Activated CD4-positive, CD25-positive, alpha-beta regulatory T cell (primary cell): ENCODE results near the gene ANO2.

ENCODE experiments used
- DNase-seq, 4 experiments: peaks; one replicate each; lab custom pipeline; 2025; lab: John Stamatoyannopoulos, UW

Gene ANO2

DNA sequence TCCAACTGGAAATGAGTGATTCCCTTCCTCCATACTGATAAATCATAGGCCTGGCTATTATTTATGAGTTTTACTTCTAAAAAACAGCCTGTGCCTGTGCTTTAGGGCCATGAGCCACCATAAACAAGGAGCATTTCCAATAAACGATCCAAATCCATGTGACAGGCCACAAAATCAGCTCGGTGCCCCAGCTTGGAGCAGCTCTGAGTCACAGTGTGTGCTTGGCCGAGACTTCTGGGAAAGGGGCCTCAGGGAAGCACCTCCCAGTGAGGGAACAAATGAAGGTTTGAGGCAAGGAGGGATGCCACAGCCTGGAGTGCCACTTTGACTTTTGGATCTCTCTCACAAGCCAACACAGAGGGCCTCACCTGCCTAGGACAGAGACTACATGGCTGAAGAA lies 322.8 kb downstream of the ANO2 start:
- DNase-seq = no peak

- no peak for DNase-seq
These were observed 323.7 kb downstream of the ANO2 start for GRCh38 chr12:5621329-5621728.

- DNase-seq = no peak
These were observed 324.2 kb downstream of the ANO2 start for GRCh38 chr12:5620896-5621295.

- DNase-seq = no peak
These were observed 325.4 kb downstream of the ANO2 start for GRCh38 chr12:5619628-5620027.

DNA sequence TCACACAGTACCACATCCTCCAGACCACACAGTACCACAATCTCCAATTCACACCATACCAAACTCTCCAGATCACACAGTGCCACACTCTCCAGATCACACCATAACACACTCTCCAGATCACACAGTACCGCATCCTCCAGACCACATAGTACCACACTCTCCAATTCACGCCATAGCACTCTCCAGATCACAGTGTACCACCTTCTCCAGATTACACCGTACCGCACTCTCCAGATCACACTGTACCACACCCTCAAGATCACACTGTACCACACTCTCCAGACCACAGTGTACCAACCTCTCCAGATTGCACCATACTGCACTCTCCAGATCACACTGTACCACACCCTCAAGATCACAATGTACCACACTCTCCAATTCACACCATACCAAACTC lies 328.2 kb downstream of the ANO2 start:
- DNase-seq = no peak

- no peak for DNase-seq
These were observed 329.3 kb downstream of the ANO2 start for GRCh38 chr12:5615760-5616159.

GRCh38 chr12:5614256-5614655 lies 330.8 kb downstream of the ANO2 start:
- DNase-seq = no peak

- DNase-seq = no peak
These were observed 332.3 kb downstream of the ANO2 start for GRCh38 chr12:5612556-5613410.

GRCh38 chr12:5611162-5611561 lies 333.9 kb downstream of the ANO2 start:
- DNase-seq = no peak

- no peak for DNase-seq
These were observed 345.7 kb downstream of the ANO2 start for GRCh38 chr12:5599378-5599777.

GRCh38 chr12:5593998-5594397 lies 351.1 kb downstream of the ANO2 start:
- DNase-seq = no peak

GRCh38 chr12:5593086-5593485 lies 352.0 kb downstream of the ANO2 start:
- no peak for DNase-seq

DNA sequence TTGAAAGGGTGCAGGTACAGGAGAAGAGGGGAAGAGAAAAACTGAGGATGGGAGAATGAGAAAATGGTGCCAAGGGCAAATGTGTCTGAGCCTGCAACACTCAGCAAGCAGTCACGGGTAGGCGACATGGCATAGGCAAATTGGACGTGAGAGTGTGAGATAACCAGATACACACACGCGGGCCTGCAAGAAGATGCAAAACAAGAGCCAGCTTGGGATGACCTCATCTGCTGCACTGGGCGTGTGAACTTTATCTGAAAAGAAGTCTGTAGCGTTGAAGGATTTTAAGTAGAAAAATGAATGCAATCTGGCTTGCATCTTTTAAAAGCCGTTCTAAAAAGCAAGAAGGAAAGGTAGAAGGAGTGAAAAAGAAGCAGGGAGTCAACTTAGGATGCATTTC lies 352.7 kb downstream of the ANO2 start:
- no peak for DNase-seq

DNA sequence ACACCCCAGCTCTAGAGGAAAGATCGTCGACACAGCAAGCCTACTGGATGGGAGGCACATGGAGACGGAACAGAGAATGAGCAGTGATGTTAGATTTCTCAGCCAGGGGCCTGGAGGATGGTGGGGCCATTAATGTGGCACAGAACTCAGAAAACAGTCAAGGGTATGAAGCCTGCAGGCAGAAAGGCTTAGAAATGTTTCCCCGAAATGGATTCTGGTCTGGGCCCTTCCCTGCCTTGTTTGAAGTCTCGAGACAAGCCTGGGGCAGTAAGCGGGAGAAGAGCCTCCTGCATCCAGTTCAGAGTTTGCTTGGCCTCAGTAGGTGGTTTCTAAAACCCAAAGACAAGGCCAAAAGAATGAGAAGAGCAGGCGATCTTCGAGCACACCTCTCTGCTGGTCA lies 354.7 kb downstream of the ANO2 start:
- no peak for DNase-seq

GRCh38 chr12:5589054-5589453 lies 356.0 kb downstream of the ANO2 start:
- DNase-seq = no peak

DNA sequence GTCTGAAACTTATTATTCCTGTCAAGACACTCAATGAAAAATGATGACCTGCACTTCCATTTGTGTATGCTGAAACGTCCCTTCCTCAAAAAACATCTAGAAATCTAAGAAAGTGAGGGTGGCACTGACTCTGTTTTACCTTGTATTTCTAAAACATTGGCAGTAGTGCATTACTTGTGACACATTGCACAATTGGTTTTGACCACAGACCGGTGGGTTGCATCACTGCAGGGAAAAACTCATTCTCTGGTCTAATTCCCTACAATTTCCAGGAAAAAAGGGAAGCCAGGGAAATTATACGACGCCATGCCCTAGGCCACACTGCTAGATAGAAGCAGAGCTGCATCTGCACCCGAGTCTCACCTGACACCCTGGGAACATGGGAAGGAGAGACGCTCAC lies 356.5 kb downstream of the ANO2 start:
- no peak for DNase-seq

GRCh38 chr12:5588176-5588575 lies 356.9 kb downstream of the ANO2 start:
- DNase-seq = no peak

DNA sequence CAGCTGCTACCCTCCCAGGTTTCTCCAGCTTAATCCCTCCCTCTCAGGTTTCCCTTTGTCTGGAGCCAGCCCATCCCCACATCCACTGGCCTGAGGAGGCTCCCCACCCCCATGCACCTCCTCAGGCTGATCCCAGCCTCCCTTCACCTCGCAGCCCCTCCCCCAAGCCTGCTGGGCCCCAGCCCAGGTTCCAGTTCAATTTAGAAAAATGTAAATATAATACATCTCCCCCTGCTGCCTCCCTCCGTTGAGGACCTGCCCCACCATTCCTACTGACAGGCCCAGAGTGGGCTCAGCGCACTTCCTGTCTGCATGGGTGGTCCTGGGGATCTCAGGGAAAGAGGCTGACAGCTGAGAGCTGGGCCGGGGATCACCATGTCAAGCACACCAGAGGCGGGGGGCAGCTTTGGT lies 357.3 kb downstream of the ANO2 start:
- DNase-seq = no peak

DNA sequence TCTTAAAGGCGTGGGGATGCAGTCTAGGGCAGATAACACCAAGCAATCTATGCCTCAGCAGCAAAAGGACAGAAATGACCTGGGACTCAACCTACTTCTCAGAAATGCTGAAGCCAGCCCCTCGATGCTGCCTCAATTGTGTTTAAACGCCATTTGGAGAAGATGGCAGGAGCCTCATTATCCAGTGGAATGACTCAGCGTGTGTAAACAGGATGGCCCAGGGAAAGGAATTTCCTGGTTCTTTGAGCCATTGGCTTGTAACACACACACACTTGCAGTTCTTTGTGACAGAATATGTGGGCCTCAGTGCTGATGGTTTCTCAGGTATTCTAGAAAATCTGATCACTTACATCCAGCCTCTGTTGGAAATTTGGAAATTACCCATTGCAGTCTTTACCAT lies 358.9 kb downstream of the ANO2 start:
- no peak for DNase-seq

DNA sequence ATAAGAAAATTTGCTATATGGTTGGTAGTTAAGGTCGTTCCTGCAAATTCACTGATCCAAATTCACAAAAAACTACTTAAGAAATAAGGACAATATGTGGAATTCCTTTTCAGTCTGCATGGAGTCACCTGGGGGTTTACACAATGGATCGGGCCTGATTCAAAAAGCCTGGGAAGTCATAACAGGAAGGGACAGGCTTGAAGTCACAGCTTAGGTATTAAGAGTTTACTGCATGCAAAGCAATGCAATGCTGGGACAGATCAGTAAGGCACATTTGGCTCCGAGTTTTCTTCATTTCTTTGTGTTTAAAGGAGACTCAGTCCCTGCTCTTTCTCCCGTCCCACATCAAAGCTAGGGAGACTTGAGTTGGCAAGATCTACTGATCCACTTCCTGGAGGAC lies 359.9 kb downstream of the ANO2 start:
- no peak for DNase-seq

GRCh38 chr12:5584412-5585175 lies 360.5 kb downstream of the ANO2 start:
- DNase-seq = no peak

- DNase-seq = no peak
These were observed 362.5 kb downstream of the ANO2 start for GRCh38 chr12:5582541-5582940.

- no peak for DNase-seq
These were observed 363.0 kb downstream of the ANO2 start for GRCh38 chr12:5582018-5582417.
